GM18526 (cell line): ENCODE results near the gene NHERF2.

ENCODE experiments used
- POLR2A ChIP-seq: IDR thresholded peaks from 3 replicates; pipeline ENCODE4 v1.6.1; 2011; ENCODE audit not compliant: insufficient read length; ENCODE audit errors: extremely low read depth

NHERF2 gene

DNA sequence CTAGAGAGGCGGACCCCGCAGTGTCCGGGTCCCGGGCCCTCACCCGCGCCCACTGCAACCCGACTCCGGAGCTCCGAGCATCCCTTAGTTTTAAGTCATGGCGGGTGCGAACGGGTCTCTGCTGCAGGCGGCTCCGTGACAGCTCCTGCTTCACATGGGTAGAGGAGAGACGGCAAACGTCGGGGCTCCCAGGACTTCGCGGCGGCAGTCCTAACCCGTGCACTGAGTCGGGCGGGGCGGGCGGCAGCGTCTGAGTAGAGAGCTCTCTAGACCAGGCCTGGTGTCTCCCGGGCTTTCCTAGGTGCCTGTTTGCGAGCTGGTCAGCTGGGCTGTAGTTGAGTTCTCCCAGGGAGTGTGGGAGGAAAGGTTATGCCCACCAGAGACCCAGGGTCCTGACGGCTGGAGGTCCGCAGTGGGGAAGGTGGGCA lies 21.4 kb downstream of the NHERF2 start:
- no peak for TF ChIP-seq POLR2A

DNA sequence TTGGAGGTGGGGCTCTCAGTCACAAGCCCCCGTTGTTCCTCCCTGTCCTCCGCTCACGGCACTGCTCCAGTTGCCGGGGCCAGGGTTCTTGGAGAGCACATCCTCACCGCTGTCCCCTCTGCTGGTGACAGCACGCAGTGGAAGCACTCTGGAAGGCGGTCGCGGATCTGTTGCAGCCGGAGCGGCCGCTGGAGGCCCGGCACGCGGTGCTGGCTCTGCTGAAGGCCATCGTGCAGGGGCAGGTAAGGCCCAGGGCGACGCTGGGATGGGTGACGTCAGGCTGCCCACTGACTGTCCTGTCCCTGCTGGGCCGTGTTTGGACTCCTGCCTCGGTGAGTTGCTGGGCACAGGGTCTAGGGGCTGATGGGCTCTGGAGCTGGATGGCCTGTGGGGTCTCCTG lies 26.5 kb downstream of the NHERF2 start:
- no peak for TF ChIP-seq POLR2A

DNA sequence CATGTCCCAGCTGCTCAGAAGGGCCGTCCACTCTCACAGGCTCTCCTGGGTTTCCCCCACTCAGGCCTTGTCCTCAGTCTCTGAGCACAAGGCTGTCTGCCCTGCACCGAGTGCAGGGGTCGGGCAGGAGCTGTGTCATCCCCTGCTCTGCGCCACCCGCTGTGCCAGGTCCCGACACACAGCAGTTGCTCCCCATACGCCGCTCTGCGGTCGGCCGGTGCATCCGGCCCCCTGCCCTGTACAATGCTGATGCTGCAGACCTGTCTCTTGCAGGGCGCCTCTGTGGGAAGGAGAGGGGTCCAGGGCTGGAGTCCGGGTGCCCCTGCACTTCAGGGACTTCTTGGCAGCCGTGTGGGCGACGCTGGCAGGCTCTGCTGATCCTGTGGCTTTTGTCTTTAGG lies 27.2 kb downstream of the NHERF2 start:
- TF ChIP-seq POLR2A: no peak

DNA sequence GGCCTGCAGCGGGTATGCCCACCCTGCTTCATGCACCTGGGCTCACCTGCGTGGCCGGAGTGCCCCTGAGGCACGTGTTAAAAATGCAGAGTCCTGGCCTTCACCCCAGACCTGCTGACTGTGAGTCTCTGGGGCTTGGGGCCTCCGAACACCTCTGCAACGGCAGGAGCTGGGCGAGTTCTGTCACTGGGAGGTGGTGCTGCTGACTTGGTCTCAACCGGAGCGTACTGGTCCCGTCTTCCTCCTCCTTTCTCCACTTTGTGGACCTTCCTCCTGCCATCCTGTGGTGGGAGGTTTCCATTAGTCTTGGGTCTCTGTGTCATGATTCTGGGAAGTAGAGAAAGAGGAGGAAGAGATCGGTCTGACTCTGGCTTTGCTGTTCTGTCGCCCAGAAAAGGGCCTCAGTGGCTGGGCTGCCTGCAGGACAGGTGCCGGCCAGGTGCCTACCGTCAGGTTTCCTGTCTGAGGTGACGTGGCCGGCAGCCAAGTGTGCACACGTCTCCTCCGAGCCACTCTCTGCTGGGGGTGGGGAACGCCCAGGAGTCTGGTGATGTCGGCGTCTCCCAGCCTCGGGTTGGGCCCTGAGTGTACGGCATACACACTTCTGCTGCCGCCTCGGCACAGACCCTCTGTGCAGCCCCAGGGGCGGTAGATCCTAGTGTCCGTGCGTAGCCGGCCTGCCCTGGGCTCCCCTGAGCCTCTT lies 28.0 kb downstream of the NHERF2 start:
- no peak for TF ChIP-seq POLR2A

DNA sequence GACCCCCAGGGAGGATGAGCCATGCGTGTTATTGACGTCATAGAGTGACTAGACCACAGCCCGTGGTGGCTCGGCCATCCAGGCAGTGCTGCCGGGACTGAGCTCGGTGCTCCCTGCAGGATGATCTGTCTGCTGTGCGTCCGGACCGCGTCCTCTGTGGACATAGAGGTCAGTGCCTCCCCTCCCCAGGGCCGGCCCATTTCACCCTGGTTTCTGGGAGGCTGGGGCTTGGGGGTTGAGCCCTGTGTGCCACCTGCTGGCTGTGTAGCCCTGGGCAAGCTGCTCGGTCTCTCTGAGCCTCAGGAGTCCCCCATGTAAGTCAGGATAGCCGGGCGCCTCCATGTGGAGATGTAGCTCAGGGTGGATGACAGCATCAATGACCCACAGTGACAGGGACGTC lies 29.4 kb downstream of the NHERF2 start:
- no peak for TF ChIP-seq POLR2A

DNA sequence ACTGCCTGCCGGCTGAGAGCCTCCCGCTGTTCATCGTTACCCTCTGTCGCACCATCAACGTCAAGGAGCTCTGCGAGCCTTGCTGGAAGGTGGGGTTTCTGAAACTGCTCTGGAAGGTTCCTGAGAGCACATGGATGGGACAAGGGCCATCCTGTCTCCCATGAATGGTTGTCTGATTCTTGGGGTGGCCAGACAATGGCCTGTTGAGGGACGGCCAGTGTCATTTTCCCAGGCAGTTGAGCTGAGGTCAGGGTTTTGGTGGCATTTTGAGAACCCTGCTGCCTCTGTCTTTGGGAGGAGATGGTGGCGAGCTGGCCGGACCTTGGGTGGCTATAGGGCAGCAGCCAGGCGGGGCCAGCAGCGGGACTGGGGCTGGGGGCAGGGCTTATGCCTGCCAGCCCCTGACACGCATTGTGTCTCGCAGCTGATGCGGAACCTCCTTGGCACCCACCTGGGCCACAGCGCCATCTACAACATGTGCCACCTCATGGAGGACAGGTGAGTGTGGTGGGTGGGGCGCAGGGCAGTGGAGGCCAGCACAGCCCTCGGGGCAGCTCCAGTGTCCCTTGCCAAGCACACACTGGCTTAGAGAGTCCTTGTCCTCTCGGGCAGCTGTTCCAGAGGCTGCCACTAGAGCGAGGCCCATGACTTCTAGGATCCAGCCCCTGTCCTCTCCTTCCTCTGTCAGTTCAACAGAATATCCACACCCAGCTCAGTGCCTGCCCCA lies 30.1 kb downstream of the NHERF2 start:
- no peak for TF ChIP-seq POLR2A

DNA sequence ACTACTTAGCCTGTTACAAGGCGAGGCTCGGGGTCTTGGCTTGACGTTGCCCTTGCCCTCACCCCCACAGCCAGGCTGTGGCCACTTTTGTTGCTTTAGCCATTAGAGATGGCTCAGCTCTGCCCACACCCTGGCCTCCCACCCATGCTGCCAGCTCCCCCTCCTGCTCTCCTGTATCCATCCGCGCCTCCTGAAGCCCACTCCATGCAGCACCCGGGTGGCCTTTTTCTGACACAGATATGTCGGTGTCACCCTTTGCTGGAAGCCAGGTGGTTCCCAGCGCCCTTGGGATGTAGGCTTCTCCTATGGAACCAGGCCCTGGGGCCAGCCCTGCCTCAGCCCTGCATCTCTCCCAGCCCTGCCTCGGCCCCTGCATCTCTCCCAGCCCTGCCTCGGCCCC lies 30.7 kb downstream of the NHERF2 start:
- TF ChIP-seq POLR2A: no peak

DNA sequence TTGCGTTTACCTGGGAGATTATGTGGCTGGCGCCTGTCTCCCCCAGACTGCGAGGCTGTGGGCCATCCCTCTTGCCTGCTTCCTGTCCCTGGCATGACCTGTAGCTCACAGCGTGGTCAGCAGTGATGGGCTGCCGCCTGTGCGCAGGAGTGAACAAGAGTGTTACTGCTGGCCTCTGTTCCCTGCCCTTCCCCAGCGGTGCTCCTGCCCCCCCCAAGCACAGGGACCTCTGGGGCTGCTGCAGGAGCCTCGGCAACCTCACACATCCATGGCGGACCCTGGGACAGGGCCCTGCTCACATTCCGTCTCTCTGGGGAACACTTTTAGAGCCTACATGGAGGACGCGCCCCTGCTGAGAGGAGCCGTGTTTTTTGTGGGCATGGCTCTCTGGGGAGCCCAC lies 31.7 kb downstream of the NHERF2 start:
- TF ChIP-seq POLR2A: no peak

DNA sequence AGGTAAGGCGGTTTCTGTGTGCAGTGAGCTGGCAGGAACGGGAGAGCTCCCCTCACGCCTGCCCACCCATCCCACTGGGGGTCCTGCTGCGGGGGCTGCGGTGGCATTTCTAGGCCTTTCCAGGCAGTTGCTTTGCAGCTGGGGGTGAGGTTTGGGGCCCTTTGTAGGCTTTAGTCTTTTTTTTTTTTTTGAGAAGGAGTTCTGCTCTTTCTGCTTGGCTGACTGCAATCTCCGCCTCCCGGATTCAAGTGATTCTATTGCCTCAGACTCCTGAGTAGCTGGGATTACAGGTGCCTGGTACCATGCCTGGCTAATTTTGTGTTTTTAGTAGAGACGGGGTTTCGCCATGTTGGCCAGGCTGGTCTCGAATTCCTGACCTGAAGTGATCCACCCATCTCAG lies 32.2 kb downstream of the NHERF2 start:
- TF ChIP-seq POLR2A: no peak

DNA sequence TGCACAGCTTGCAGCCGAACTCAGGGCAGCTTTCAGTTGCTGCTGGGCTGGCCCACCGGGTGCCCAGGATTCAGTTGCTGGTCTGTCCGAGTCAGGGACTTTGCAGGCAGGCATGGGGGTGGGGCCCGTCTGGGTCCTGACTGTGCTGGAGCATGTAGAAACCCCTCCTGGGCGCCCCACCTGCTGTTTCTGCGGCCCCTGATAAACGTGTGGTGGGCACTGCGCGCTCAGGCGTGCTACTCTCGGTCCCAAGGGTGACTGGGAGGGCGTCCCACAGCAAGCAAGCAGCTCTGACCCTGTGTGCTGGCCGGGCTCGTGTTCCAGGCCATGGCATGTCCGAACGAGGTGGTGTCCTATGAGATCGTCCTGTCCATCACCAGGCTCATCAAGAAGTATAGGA lies 33.6 kb downstream of the NHERF2 start:
- no peak for TF ChIP-seq POLR2A

DNA sequence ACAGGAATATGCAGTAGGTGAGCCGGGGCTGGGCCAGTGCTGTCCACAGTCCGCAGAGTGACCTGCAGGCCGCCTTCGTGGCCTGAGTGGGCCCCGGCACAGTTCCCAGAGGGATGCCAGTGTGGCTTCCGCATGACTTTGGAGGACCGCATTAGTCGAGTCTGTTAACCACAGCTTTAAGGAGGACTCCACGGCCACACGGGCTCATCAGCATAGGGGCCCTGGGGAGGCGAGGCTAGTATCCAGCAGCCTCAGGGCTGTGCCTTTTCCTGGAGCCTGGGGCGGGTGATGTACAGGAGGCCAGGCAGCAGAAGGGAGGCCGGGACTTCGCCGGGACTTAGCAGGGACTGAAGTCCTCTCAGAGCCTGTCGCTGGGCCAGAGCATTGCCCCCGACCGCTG lies 34.3 kb downstream of the NHERF2 start:
- TF ChIP-seq POLR2A: no peak

DNA sequence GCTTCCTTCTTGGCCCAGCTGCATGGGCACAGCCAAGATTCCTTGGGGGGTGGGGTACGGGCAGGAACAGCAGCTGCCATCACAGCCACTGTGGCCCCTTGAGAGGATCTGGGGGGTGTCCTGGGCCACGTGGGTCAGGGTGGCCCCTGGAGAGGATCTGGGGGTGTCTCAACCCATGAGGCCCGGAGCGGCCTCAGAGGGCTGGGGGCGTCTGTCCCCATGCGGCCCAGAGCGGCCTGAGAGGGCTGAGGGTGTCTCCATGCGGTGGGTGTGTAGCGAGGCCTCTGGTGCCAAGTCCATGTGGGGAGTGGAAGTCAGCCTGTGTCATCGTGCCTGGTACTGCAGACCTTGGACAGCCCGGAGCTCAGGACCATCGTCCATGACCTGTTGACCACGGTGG lies 34.8 kb downstream of the NHERF2 start:
- no peak for TF ChIP-seq POLR2A

DNA sequence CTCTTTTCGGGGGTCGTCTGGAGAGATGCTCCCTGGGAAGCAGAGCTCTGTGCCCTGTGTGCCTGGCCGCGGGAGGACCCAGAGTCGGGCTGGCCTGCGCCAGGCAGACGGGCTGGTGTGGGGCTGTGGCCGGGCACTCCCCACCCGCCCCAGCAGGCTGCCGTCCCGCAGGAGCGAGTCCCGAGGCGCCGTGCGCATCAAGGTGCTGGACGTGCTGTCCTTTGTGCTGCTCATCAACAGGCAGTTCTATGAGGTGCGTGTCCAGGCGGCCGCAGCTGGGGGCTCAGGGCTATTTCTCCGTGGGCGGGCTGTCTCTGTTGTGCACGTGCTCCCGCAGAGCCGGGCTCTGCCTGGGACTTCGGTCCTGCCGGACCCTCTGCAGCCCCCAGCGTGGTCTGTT lies 36.1 kb downstream of the NHERF2 start:
- no peak for TF ChIP-seq POLR2A

DNA sequence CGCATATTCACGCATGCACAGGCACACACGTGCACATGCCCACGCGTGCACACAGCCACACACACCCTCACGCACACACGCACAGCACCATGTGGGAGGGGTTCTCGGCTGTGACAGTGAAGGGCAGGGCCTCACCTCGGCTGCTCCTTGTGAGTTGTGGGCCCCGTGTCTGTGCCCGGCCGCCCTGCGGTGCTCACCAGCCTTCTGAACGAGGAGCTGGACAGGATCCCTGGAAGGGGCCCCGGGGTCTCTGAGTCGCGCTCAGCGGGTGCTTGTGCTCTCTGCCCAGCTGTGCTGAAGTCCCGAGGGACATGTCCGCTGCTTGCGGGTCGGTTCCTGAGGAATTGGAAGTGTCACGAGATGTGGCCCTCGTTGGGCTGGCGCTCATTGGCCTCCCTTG lies 37.2 kb downstream of the NHERF2 start:
- TF ChIP-seq POLR2A: no peak

DNA sequence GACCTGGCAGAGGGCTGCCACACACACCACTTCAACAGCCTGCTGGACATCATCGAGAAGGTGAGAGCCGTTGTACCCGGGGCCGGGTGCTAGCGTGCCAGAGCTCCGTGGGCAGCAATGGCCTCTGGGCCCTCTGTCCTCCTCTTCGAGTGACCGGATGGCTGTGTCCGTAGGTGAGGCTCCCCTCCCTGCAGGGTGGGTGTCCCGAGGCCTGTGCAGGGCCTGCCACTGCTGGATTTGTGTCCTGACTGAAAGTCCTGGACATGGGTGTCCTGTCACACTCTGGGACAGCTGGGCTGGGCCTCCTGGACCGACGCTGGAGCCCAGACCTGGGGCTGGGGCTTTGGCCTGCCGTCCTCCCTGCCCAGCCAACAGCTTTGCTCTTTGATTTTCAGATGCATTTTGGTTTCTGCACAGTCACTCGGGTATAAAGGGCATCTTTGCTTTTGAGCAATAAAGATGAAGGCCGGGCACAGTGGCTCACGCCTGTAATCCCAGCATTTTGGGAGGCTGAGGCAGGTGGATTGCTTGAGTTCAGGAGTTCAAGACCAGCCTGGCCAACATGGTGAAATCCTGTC lies 37.8 kb downstream of the NHERF2 start:
- TF ChIP-seq POLR2A: no peak

DNA sequence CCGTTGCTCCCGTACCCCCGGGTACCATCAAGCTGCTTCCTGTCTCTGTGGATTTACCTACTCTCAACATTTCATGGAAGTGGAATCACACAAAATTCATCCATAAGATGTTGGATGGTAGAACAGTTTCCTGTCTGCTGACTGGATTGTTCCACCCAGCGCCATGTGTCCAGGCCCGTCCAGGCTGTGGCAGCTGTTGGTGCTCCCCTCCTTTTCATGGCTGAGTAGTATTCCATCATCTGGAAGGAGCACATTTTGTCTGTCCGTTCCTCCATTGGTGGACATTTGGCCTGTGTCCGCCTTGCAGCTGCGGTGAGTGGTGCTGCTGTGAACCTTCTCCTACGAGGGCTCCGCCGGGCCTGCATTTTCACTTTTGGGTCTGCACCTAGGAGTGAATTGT lies 39.4 kb downstream of the NHERF2 start:
- no peak for TF ChIP-seq POLR2A

DNA sequence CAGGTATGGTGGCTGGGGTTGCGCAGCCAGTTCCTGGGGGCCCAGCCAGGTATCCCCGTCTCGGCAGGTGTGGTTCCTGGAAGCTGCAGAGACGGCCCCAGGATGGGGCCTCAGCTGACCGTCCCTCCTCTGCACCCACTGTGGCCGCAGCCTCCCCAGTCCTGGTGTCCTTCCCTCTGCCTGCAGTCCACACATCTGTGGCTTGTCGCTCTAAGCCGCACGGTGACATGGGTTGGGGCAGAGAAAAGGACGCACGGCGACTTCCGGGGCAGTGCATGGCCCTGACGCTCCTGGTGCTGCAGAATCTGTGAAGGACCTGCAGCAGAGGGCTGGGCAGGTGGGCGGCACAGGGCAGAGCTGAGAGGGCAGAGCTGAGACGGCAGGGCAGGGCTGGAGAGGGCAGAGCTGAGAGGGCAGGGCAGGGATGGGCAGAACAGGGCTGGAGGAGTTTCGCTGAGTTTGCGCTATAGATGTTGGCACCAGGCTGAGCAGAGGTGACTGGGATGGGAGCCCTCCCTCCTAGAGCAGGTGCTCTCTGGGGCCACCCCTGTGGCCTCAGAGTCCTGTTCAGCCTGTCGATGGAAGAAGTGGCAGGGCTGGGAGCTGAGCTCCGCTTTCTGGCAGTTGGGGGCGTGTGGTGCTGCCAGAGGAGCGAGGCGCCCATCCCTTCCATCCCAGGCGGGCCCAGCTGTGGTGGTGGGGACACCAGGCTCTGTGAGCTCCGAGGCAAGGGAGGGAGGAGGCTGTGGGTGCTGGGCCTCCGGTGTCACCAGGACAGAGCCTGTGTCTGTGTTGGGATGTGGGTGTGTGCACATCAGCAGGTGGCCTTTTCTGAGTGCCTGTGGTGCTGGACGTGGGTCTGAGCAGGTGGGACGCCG lies 44.1 kb downstream of the NHERF2 start:
- TF ChIP-seq POLR2A: no peak
